GM19397 (cell line): Measurements from ENCODE around the gene HAO2.
"Not testable (repeated sequence)": the region's sequence is repeated elsewhere in the genome, so short reads cannot be mapped to it uniquely, and the experiment has no call there.

Source experiments
- ATAC-seq: cut with Tn5 transposase; IDR thresholded peaks from one replicate; pipeline ENCODE4 v1.9.1; 2021; ENCODE audit warnings: mild to moderate bottlenecking, moderate library complexity; ENCODE audit not compliant: unreplicated experiment

HAO2 gene

DNA sequence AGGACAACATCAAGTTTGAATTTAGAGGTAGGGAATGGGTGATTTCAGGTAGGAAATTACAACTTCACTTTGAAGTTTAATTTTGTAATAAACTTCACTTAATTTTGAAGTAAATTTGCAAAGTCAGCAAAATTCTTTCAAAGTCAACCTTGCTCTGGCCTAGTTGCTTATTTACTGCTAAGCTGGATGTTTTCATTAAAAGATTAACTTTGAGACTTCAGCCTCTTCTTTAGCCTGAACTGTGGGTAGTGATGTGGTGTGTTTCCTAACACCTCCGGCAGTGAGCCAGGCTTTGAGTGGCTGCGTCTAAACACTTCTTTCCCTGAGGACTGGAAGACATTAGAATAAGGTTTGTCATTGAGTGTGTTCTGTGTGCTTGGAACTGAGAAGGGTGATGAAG lies at the start of gene HAO2:
Gene HAO2, plus strand, starts transcription at position 232 of the 400 bp plus-strand sequence. CDS start 12,301 bp downstream, outside the sequence.
- no peak for ATAC-seq

DNA sequence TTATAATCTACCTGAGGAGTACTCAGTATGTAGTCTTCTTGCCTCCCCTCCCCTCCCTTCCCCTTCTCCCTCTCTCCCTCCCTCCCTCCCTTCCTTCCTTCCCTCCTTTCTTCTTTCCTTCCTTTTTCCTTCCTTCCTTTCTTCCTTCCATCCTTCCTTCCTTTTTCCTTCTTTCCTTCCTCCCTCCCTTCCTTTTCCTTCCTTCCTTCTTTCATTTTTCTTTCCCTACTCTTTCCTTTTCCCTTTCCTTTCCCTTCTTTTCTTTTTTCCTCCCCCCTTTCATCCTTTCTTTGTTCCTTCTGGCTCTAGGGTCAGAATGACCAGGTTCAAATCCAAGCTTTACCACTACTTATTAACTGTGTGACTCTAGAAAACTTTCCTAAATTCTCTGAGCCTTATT lies 48.5 kb upstream of the HAO2 start:
- no peak for ATAC-seq

DNA sequence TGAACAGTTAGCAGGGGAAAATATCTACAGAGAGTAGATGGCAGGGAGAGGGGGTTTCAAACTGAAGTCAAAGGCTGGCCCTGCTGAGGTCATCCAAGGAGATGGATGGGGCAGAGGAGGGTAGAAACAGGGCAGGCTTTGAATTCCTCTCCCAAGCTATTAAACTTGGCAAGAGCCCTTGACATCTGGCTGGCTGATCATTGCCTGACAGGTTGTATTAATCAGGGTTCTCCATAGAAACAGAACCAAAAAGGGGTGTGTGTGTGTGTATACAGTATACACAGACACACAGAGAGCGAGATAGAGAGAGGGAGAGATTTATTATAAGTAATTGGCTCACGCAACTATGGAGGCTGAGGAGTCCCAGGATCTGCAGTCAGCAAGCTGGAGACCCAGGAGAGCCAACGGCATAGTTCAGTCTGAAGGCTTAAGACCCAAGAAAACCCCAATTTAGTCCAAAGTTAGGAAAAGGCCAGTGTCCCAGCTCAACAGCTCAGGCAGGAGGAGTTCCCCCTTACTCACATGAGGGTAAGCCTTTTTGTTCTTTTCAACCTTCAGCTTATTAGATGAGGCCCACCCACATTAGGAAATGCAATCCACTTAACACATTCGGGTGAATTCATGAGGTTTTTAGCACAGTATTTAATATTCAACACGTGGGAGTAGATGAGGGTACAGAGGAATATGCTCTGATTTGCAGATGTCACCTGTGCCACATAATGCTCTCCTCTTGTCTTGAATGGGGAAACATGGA lies 46.7 kb upstream of the HAO2 start:
- no peak for ATAC-seq

DNA sequence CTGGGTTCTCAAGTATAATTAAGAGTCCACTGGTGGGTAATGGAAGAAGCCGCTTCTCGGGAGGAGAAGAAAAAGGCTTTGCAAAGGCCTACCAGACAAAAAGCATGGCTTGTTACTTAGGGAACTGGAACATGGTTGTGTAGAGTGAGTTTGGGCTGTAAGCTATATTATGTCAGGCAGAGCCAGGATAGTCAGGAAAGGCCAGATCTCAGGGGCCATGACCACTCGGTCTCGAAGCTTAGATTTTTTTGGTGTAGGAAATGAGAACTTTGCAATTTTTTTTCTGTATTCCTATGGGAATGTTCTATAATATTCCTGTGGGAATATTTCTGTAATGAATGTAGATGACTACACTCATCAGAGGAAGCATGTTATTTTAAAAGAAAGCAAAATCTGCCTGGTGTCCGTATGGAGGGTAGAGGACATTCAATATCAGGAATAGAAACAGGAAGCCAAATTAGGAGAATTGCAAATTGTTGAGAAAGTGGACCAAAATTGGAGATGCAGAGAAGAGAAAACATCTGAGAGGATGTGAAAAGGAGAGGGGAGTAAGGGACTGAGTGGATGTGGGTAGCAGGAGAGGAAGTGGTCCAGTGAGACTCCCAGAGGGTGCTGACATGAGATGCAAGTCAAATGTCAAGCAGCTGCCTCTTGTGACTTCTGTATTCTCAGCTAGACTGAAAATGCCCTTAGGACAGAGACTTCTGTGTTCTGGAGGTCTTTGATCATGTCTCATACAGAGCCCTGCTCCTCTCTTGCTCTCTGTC lies 45.2 kb upstream of the HAO2 start:
- peak; percentile 82 for ATAC-seq

DNA sequence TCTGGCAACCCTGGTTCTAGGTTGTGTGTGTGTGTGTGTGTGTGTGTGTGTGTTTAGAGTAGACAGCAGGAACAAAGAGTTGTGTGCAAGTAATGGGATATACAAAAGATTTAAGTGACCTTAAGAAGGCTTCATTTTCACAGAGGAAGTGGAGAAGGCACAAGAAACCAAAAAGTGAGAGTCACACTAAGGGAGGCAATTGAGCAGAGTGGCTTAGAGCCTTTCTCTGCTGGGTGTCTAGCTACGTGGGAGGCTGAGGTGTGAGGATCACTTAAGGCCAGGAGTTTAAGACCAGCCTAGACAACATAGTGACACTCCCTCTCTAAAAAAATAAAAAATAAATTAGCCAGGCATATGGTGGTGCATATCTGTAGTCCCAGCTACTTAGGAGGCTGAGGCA lies 44.4 kb upstream of the HAO2 start:
- ATAC-seq = no peak

DNA sequence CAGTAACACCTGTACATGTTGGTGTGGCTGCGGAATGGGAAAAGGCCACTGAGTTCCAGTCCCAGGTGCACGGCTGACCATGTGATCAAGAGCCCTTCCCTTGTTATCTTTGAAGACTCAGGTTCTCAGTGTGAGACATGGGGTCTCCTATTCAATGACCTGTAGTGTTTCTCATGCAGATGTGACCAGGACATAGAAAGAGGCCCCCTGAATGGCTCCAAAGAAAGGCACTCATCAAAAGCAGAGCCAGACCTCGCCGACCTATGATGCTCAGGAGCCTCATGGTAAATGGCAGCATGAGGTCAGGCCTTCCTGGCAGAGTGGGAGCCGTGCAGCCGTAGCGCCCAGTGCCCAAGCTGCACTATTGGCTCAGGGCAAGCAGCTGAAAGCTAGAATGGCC lies 42.3 kb upstream of the HAO2 start:
- no peak for ATAC-seq

DNA sequence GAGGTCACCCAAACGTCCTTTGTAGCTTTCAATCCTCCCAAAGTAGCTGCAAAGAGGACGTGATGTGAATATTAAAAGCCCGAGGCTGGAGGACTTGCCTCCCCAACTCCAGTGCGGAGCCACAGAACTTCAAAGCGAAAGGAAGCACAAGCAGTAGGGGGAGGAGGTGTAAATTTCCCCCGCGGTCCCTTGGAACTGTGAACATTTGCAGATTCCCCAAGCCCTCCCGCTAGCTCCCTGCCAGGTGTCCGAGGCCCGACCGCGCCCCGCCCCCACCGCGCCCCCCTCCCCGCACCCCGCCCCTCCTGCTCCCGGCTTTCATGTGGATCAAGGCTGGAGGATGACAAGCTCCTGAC lies 41.5 kb upstream of the HAO2 start:
- no peak for ATAC-seq

DNA sequence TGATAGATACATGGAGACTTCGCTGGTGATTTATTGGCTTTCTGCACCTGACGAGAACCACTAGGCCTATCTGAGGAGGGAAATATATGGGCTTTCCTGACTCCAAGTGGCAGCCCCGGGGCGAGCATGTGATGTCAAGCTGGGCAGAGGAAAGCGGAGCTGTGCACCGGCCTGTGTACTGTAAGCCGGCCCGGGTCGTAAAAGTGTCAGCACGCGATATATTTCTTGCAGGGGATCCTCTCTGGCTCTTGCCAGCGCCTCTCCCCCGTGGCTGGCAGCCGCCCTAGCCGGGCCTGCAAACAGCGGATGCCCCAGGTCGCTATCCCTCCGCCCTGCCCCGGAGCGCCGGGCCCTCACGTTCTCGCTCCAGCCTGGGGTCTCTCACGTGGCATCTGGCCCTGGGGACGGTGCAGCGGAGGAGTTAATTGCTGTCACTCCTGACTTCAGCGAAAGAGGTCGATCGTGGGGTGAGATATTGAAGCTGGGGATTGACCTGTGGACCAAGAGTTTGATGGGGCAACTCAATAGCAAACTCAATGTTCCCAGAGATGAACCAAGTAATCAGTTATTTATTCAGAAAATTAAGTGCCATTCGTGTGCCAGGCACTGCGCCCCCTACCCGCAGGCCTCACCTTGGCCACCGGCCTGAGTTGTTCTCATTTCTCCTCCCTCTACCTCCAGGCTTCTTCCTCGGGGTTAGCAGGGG lies 41.0 kb upstream of the HAO2 start:
- ATAC-seq = no peak

DNA sequence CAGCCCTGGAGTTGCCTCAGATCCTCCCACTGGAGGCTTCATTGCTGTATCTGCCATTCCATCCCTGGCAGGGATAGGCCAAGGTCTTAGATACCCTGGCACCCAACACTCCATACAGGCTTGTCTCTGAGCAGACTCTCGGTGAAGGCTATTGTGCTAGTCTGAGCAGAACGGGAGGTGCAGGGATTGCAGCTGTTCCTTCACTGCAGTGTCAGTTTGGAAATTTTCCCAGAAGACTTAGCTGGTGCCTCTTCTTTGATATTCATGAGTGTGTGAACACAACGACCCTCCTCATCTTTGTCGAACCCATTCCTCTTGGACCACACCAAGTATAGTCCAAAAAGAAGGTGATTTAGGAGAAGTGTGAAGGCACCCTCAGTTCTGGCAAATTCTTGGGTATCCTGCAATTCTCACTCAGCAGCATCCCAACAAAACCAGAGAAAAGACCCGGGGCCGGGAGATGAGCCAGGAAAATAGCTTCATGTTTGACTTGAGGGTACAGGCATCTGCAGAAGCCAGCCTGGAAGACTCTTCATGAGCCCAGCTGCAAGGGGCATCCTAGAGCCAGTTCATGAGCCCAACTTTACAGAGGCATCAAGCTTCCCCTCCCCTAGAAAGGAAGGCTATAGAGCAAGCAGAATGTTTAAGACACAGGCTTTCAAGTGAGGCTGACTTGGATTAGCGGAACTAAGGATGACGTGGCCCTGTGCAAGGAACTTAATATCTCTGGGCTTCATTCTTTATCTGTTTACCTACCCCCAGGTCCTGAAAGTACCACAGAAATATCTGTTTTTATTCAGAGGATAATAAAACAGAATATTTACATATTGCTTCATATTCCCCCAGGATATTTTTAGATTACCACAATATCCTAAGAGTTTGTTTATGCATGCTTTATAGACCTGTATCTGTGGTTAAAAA lies 38.8 kb upstream of the HAO2 start:
- no peak for ATAC-seq

DNA sequence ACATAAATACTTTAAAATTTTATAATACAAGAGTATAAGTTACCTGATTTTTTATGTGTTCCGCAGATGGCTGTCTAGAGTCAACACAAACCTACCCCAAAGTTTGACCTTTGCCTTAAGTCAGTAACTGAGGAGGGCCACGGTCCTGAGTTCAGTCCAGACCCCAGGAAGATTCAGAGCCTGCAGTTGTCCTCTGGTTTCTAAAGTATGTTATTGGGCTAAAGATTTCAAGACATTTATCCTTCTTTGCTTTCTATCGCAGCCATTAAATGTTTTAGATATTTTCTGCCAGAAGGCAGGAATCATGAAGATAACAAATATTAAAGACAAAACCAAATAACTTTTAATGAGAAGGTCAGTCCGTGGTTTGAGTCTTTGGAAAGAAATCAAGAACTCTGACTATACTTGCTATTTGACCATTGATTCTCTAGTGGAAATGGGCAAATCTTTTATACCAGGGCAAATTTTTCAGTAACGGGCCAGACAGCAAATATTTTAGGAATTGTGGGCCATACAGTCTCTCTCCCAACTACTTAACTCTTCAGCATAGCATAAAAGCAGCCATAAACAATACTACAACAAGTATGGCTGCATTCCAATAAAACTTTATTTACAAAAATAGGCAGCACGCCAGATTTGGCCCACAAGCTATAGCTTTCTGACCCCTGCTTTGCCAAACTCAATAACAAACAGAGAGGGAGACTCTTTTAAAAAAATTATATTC lies 38.0 kb upstream of the HAO2 start:
- ATAC-seq = no peak

DNA sequence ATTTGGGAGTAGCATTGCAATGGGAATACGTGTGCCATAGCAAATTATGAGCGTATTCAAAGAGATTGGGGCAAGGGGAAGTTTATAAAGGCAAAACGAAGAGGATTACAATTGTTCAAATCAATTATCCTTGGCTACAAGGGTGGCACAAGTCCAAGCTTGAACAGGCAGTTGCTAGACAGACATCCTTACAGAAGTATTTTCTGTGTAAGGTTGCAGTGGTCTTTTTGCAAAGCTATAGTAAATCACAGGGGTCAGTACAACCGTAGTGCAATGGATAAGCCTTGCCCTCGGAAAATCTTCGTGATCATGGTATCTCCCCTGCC lies 37.4 kb upstream of the HAO2 start:
- no peak for ATAC-seq

DNA sequence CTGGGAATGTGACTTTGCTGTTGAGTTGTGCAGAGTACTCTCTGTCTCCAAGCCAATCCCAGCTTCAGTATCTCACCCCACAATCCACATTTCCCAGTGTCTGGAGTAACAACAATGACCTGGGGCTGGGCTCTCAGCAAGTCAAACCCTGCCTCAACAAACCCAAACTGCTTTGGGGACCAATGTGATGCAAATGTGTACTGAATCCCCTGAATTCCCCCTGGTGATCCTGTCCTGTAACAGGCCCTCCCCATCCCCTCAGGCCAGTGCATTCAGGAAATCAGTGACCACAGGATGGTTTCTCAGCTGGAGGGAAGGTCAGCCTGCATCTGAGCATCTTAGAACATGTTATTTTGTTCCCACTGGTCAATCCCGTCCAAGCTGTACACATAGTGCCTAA lies 36.7 kb upstream of the HAO2 start:
- no peak for ATAC-seq

DNA sequence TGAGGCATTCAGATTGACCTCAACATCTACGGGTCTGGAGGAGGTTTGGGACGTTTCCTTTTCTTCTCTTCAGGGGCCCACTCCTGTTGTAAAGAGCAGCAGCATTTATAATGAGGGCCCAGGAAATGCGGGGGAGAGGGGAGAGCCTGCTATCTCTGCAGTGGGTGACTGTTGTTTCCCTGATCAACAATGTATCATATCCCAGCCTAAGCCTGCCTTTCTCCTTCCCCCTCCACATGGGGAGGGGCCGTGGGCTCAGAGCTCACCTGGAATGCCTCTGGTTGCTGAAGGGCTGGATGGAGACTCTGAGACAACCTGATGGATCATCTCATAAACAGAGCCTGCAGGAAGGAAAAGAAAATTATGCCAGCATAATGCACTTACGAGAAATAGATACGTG lies 36.0 kb upstream of the HAO2 start:
- no peak for ATAC-seq

DNA sequence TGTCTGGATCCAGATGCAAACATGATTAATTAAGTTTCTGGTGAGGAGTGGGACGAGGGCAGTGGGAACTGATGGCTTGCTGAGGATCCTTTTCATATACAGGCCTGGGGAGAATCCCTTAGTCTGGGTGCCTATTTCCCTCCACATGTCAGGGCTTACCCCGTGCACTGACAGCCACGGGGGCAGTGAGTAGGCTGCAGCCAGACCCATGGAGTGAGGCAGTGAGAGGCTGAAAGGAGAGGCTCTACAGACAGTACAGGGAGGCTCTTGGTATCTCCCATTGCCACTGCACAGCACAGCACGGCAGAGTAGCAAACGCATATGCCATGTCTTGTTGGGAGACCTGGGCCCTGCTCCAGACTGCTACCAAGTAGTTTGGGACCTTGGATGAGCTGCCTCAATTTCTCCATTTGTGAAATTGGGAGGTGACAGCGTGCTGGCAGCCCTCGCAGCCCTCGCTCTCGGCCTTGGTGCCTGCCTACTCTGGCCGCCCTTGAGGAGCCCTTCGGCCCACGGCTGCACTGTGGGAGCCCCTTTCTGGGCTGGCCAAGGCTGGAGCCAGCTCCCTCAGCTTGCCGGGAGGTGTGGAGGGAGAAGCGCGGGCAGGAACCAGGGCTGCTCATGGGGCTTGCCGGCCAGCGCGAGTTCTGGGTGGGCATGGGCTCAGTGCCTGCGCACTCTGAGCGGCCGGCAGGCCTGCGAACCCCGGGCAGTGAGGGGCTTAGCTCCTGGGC lies 35.3 kb upstream of the HAO2 start:
- ATAC-seq = no peak

DNA sequence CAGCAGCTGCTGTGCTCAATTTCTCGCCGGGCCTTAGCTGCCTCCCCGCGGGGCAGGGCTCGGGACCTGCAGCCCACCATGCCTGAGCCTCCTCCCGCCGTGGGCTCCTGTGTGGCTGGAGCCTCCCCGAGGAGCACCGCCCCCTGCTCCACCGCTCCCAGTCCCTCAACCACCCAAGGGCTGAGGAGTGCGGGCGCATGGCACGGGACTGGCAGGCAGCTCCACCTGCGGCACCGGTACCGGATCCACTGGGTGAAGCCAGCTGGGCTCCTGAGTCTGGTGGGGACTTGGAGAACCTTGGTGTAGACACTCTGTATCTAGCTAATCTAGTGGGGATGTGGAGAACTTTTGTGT lies 34.7 kb upstream of the HAO2 start:
- ATAC-seq = not testable (repeated sequence)

DNA sequence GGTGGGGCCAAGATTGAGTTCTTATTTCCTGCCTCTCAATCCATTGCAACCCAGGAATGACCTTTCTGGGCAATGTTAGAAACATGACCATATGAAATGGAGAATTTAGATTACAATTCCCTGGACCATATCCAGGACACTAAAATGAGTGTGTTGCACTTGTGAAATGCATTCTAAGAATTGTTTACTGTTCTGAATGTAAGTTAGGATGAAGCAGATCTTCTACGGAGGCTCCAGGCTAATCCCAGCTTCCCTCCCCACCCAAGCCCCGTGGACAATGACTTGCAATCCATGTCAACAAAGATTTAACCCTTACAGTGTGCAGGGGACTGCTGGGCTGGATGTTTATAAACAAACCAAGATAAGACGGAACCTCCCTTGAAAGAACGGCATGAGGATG lies 31.7 kb upstream of the HAO2 start:
- ATAC-seq = no peak

DNA sequence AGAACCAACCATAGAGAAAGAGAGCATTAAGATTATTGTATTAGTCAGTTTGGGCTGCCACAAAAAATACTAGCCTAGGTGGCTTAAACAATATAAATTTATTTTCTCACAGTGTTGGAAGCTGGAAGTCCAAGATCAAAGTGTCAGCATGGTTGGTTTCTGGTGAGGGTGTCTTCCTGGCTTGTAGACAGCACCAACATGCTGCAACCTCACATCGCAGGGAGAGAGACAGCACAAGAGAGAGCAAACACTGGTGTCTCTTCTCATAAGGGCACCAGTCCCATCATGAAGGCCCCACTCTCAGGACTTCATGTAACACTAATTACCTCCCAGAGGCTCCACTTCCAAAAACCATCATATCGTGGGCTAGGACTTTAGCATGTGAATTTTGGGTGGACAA lies 30.6 kb upstream of the HAO2 start:
- no peak for ATAC-seq

DNA sequence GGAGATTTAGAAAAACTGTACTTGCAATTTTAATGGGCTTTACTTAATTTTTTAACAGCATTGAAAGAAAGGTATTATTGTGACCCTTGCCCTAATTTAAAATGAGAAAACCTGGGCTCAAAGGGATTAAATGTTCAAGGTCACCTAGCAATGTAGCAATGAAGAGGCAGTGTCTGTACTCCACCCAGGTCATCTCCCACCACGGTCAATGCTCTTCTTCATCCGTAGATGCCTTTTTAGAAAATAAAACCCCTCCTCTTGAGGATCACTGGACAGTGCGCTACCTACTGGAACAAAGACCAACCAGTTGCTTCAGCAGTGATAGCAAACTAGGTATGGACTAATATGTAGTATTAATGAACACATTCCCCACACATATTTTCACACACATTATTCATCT lies 29.8 kb upstream of the HAO2 start:
- no peak for ATAC-seq

DNA sequence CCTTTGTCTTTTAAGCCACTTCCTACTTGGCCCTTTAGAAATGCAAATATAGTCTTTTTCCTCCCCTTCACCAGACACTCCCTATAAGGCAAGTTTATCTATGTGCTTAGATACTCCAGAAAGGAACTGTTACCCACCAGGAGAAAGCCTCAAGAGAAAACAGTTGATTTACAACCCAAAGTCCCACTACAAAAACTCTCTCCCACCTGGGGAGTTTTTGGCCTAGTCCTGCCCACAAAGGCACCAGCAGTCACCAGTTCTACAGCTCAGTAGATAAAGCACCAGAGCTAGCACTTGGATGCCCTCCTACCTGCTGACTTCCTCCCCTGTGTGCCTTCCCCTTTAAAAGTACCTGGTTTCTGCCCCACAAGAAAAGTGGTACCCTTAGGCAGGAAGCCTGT lies 27.7 kb upstream of the HAO2 start:
- ATAC-seq = no peak
